Mesodermal cell (in vitro differentiated cells): ENCODE data around the gene USP13.

ENCODE experiments used
- H3K27ac ChIP-seq: 2 replicates; pipeline ENCODE4 v1.7.0; 2013; ENCODE audit warnings: mild to moderate bottlenecking, low read depth, low read length, moderate library complexity; ENCODE audit not compliant: severe bottlenecking
- H3K36me3 ChIP-seq: 2 replicates; pipeline ENCODE4 v1.7.1; 2013; ENCODE audit warnings: mild to moderate bottlenecking, low read length, moderate library complexity; ENCODE audit not compliant: control insufficient read depth, insufficient read depth
- H3K4me1 ChIP-seq: one replicate; pipeline ENCODE4 v1.7.1; 2013; ENCODE audit warnings: mild to moderate bottlenecking, low read length; ENCODE audit not compliant: insufficient read depth, control insufficient read depth, poor library complexity, severe bottlenecking
- H3K4me3 ChIP-seq: 2 replicates; pipeline ENCODE4 v1.7.0; 2013; ENCODE audit warnings: low read length, control low read depth, mild to moderate bottlenecking; ENCODE audit not compliant: insufficient read depth, poor library complexity, severe bottlenecking; ENCODE audit errors: extremely low read depth
- H3K9me3 ChIP-seq: 2 replicates; pipeline ENCODE4 v1.7.1; 2013; ENCODE audit warnings: mild to moderate bottlenecking, low read length, moderate library complexity; ENCODE audit not compliant: control insufficient read depth
- WGBS, 2 experiments: methylation state at CpG; one replicate each; pipeline ENCODE4 v1.1.5; 2013; ENCODE audit warnings: missing lambda C conversion rate in 2 of 2; ENCODE audit not compliant: insufficient coverage in 2 of 2; 5-methylcytosine and 5-hydroxymethylcytosine counted together

The USP13 gene

GRCh38 chr3:179658606-179659005, 5.8 kb downstream of the USP13 start:
- Histone ChIP-seq H3K36me3 (peaks cover 9% of the 10 kb centered on the region), H3K9me3 (no peaks in the 10 kb centered on the region), H3K27ac (no peak overlapping the region), H3K4me3 (no peak overlapping the region), H3K4me1 (no peaks in the 10 kb centered on the region)
- no CpG with 5 or more reads among the region's 2 CpGs for WGBS, 2 experiments

- 83% methylated on average over 1 of the region's 3 CpGs; no CpG with 5 or more reads in 1 of the 2 experiments for WGBS, 2 experiments
- Histone ChIP-seq H3K4me1 (no peaks in the 10 kb centered on the region), H3K27ac (no peak overlapping the region), H3K9me3 (no peaks in the 10 kb centered on the region), H3K4me3 (no peak overlapping the region), H3K36me3 (peaks cover 6% of the 10 kb centered on the region)
Observed at GRCh38 chr3:179660872-179661271, 8.0 kb downstream of the USP13 start.

- Histone ChIP-seq H3K27ac (no peak overlapping the region), H3K4me3 (no peak overlapping the region), H3K4me1 (no peaks in the 10 kb centered on the region), H3K9me3 (no peaks in the 10 kb centered on the region), H3K36me3 (peaks cover under 1% of the 10 kb centered on the region)
- 85 to 89% methylated on average over 4 of the region's 4 CpGs for WGBS, 2 experiments
Observed at GRCh38 chr3:179661777-179662176, 8.9 kb downstream of the USP13 start.

- Histone ChIP-seq H3K27ac (no peak overlapping the region), H3K4me1 (no peaks in the 10 kb centered on the region), H3K9me3 (no peaks in the 10 kb centered on the region), H3K4me3 (no peak overlapping the region), H3K36me3 (no peaks in the 10 kb centered on the region)
- 83 to 100% methylated on average over 1 of the region's 1 CpG for WGBS, 2 experiments
Observed at GRCh38 chr3:179663093-179663492, 10.3 kb downstream of the USP13 start.

- H3K9me3 ChIP-seq = no peaks in the 10 kb centered on the region
- H3K4me3 ChIP-seq = no peak overlapping the region
- no peaks in the 10 kb centered on the region for H3K36me3 ChIP-seq
- 71 to 73% methylated on average over 1 of the region's 1 CpG for WGBS, 2 experiments
- peaks cover under 1% of the 10 kb centered on the region for H3K4me1 ChIP-seq
- no peak overlapping the region for H3K27ac ChIP-seq
Observed at GRCh38 chr3:179666030-179666429, 13.2 kb downstream of the USP13 start.

GRCh38 chr3:179666436-179667035, 13.7 kb downstream of the USP13 start:
- no peaks in the 10 kb centered on the region for H3K36me3 ChIP-seq
- no peaks in the 10 kb centered on the region for H3K9me3 ChIP-seq
- H3K4me3 ChIP-seq = no peak overlapping the region
- WGBS, 2 experiments = 53 to 56% methylated on average over 8 of the region's 8 CpGs
- H3K27ac ChIP-seq = no peak overlapping the region
- peaks cover 3% of the 10 kb centered on the region for H3K4me1 ChIP-seq

GRCh38 chr3:179668429-179668828, 15.6 kb downstream of the USP13 start:
- no peaks in the 10 kb centered on the region for H3K36me3 ChIP-seq
- peaks cover 3% of the 10 kb centered on the region for H3K4me1 ChIP-seq
- H3K4me3 ChIP-seq = no peak overlapping the region
- no peaks in the 10 kb centered on the region for H3K9me3 ChIP-seq
- 100% methylated on average over 1 of the region's 1 CpG for WGBS, 2 experiments
- no peak overlapping the region for H3K27ac ChIP-seq

GRCh38 chr3:179670311-179670710, 17.5 kb downstream of the USP13 start:
- H3K4me1 ChIP-seq = peaks cover 3% of the 10 kb centered on the region
- 94 to 95% methylated on average over 7 of the region's 8 CpGs for WGBS, 2 experiments
- no peak overlapping the region for H3K27ac ChIP-seq
- no peaks in the 10 kb centered on the region for H3K9me3 ChIP-seq
- no peak overlapping the region for H3K4me3 ChIP-seq
- H3K36me3 ChIP-seq = no peaks in the 10 kb centered on the region

GRCh38 chr3:179671309-179671708, 18.5 kb downstream of the USP13 start:
- WGBS, 2 experiments = no CpG with 5 or more reads among the region's 1 CpG
- Histone ChIP-seq H3K4me3 (no peak overlapping the region), H3K36me3 (no peaks in the 10 kb centered on the region), H3K27ac (no peak overlapping the region), H3K9me3 (no peaks in the 10 kb centered on the region), H3K4me1 (peaks cover 3% of the 10 kb centered on the region)

GRCh38 chr3:179671747-179672242, 19.0 kb downstream of the USP13 start:
- Histone ChIP-seq H3K27ac (no peak overlapping the region), H3K4me3 (no peak overlapping the region), H3K9me3 (no peaks in the 10 kb centered on the region), H3K4me1 (peaks cover 3% of the 10 kb centered on the region), H3K36me3 (no peaks in the 10 kb centered on the region)
- WGBS, 2 experiments = 83 to 90% methylated on average over 2 to 6 of the region's 15 CpGs

GRCh38 chr3:179672918-179673317, 20.1 kb downstream of the USP13 start:
- no peaks in the 10 kb centered on the region for H3K9me3 ChIP-seq
- H3K36me3 ChIP-seq = no peaks in the 10 kb centered on the region
- no peak overlapping the region for H3K4me3 ChIP-seq
- WGBS, 2 experiments = 88 to 96% methylated on average over 2 to 3 of the region's 4 CpGs
- H3K4me1 ChIP-seq = peaks cover 3% of the 10 kb centered on the region
- H3K27ac ChIP-seq = no peak overlapping the region
